HG03097 (cell line): ENCODE results near the gene PNKD.

Source experiments
- ATAC-seq: cut with Tn5 transposase; IDR thresholded peaks from one replicate; pipeline ENCODE4 v1.9.1; 2021; ENCODE audit not compliant: unreplicated experiment, low FRiP score

PNKD gene

GRCh38 chr2:218393750-218394290, 123.5 kb downstream of the PNKD start:
- ATAC-seq: no peak

GRCh38 chr2:218394298-218395089, 124.2 kb downstream of the PNKD start:
- ATAC-seq: no peak

GRCh38 chr2:218395090-218395444, 124.7 kb downstream of the PNKD start:
- no peak for ATAC-seq

GRCh38 chr2:218395456-218395825, 125.1 kb downstream of the PNKD start:
- no peak for ATAC-seq

- peak; percentile 45 for ATAC-seq
Measured at GRCh38 chr2:218395826-218396687, 125.7 kb downstream of the PNKD start.
